GM18873 (cell line): ENCODE data around the gene MCEE.
"Not testable (repeated sequence)": the region's sequence is repeated elsewhere in the genome, so short reads cannot be mapped to it uniquely, and the experiment has no call there.

Source experiments
- ATAC-seq: cut with Tn5 transposase; IDR thresholded peaks from one replicate; pipeline ENCODE4 v1.9.1; 2021; ENCODE audit warnings: mild to moderate bottlenecking, moderate library complexity, moderate number of reproducible peaks; ENCODE audit not compliant: unreplicated experiment, low FRiP score

MCEE gene

GRCh38 chr2:71083752-71084312, 46.2 kb downstream of the MCEE start:
- ATAC-seq, result not testable (repeated sequence)

DNA sequence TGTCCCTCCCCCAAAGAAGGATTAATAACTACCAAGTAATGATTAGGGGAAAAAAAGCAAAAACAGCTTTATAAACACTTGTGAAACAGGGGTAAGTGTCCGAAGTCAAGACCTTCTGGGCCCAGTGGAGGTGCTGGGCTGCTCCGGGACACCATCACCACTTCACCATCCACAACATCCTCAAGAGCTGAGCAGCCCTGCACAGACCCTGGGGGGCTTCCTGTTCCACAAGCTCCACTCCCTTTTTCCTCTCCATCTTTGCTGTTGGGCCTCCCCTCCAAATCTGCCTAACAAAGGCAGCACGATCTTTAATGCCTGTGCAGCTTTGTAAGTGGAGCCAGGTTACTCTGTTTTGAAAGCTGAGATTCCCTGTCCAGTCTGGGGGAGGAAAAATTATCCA, 46.7 kb downstream of the MCEE start:
- ATAC-seq, result not testable (repeated sequence)

- ATAC-seq, result no peak
Observed at GRCh38 chr2:71082402-71083252, 47.4 kb downstream of the MCEE start.

DNA sequence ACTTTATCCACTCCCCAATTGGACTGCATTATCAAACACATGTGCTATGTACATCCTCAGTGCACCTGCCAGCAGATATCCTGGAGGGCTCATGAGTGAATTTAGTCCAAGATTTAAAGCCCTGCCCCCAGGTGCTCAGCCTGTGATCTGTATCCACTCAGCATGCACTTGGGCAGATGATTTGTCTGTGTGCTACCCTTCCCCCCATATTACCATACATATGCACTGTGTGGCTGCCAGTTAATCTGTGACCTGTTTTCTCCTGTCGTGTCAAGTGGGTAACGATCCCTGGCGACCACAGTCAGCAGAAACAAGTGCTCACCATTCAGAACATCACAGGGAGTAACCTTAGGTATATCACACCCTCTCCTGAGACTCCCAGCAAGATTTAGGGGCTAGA, 51.4 kb downstream of the MCEE start:
- ATAC-seq, result no peak

DNA sequence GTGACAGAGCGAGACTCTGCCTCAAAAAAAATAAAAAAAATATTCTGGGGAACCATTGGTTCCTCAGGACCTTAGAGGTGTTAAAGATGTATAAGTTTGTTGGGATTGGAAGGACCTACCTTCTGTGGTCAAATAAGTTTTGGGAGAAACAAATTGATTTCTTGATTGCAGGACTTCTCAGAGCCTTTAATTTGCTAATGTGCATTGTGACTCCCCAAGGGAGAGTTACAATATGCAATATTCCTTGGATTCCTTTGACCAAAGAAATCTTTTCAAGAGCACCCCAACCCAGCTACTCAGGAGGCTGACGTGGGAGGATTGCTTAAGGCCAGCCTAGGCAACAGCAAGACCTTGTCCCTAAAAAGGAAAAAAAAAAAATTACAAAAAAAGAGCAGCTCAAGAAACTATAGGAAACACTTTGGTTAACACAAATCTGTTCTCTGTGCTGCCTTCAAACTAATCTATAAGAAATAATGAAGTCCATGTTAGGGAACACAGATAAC, 55.1 kb downstream of the MCEE start:
- no peak for ATAC-seq

DNA sequence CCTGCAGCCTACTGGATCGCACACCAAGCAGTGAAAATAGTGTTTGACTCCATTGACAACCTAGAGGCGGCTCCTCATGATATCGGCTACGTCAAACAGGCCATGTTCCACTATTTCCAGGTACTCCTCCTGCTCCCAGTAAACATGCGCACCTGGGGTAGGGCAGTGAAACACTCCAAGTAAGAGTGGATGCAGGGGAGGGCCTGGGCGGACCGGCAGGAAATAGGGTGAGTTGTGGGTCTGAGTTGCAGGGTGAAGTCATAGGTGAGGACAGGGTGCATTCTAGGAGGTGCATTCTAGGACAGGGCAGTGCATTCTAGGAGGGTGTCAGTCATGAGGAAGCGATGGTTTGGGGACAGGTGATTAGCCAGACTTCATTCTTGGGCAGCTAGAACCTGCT, 56.6 kb downstream of the MCEE start:
- no peak for ATAC-seq

DNA sequence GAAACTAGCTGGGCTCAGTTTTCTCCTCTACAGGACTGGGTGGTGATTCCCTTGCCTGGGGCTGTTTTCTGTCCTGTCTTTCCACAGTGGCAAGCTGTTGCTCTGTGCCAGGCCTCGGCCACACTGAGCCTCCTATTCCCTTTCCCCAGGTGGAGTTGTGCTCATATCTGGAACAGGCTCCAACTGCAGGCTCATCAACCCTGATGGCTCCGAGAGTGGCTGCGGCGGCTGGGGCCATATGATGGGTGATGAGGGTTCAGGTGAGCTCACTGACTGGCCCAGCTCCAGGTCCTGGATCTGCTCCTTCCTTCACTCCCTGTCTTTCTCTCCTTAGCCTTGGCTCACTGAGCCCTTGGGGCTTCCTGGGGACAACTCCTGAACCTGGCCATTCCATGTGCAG, 57.5 kb downstream of the MCEE start:
- no peak for ATAC-seq

DNA sequence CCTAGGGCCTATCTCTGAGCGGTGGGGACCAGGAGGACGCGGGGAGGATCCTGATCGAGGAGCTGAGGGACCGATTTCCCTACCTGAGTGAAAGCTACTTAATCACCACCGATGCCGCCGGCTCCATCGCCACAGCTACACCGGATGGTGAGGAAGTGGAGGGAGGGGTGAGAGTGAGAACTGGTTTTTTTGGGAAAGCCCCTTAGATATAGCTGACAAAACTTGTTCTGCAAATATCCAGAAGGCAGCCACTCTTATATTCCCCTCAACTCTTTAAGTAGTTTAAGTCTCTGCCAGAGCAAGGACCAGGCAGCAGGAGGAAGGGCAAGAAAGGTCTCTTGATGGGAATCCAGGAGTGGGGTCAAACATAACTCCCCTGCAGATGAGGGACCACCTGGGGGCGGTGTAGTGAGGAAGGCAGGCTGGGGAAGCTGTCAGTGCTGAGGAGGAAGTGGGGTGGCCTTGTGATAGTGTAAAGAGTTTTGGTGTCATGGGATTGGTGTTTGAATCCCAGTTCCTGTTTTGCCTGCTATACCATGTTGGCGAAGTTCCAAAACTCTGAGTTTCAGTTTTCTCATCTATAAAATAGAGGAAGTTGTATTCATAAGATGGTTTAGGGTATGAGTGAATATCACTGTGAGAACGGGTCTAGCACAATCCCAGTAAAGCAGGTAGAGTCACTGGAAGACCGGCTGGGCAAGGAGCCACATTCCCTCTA, 58.2 kb downstream of the MCEE start:
- no peak for ATAC-seq

DNA sequence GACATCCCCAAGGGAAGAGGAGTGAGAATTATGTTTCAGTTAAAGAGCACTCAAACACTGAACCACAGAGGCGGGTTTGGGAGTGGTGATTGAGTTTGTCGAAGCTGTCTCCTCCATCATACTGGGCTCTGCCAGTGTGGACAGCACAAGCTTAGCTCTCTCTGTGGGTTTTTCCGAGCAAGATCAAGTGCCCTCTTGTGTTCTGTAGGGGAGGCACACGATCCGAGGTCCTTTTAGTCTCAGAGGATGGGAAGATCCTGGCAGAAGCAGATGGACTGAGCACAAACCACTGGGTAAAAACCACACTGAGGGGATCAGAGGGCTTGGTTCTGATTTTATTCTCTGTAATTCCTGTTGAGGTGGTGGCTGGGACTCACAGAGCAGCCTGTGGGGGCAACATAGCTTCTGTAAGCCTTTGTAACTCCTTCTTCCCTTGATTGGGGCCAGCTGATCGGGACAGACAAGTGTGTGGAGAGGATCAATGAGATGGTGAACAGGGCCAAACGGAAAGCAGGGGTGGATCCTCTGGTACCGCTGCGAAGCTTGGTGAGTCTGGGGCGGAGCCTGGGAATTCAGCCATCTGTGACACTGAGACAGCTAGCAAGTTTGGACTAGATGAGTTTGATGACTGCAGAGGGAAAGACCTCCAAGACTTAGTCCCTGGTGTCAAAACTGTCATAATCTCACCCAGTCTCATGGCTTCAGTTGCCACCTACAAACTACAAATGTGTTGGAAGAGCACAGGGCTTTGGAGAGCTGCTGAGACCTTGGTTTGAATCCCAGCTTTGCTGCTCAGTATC, 59.5 kb downstream of the MCEE start:
- ATAC-seq, result no peak

DNA sequence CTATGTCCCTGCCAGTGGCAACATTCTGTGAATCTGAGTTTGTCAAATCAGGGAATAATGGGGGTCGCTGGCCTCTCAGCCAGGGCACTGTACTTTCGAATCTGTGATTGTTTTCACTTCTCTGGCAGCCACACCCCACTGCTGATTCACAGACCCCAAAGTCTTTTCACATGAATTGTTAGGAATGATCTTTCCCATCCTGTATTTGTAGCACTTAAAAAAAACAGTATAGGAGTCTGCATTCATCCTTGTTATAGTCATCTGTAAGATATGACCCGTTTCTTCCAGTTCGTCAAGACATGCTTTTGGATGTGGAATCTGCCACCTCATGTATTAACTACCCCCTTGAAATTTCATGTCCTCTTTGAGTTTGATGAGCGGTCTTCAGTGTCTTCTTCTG, 60.7 kb downstream of the MCEE start:
- no peak for ATAC-seq

GRCh38 chr2:71068218-71069035, 61.6 kb downstream of the MCEE start, which contains the start of gene NAGK:
Gene NAGK (plus strand): TSS chr2:71068648. CDS start chr2:71068684, 36 bp downstream.
- peak; percentile 71 for ATAC-seq

- ATAC-seq, result peak; percentile 13
Observed at GRCh38 chr2:71067567-71068217, 62.3 kb downstream of the MCEE start.

DNA sequence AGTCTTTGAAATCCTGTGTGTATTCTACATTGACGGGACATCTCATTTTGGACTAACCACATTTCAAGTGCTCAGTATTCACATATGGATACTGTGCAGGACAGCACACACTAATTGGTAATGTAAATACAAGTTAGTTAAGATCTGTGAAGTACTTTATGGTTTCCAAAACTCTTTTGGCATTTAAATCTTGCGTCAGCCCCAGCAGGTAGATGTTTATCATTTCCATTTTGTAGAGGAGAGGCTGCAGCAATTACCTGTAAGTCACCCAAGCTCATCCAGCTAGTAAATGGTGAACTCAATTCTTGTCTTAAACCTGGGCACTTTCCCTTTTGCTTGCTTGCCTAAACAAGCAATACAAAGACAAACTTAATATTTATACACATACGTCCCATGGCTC, 63.2 kb downstream of the MCEE start:
- no peak for ATAC-seq

GRCh38 chr2:71064754-71065621, 65.0 kb downstream of the MCEE start:
- no peak for ATAC-seq

DNA sequence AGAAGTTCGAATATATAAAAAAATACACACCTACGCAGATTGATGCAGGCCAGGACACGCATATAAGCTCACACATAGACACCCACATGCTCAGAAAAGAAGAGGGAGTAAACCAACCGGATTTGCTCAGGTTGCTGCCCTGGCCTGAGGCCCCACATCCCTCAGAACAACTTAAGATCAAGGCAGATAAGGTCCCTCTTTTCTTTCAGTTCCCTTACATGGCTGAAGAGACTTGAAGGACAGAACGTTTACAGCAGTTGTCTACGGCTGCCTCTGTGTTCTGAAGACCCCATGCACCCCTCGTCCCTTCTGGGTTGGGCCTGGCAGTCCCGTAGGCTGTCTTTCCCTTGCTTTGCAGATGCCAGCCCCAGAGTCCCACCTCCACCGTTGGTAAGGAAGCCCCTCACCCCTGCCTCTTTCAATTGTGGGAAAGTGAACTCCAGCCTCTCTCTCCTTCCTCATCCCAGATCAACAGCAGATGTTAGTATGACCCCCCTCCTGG, 65.9 kb downstream of the MCEE start:
- no peak for ATAC-seq

DNA sequence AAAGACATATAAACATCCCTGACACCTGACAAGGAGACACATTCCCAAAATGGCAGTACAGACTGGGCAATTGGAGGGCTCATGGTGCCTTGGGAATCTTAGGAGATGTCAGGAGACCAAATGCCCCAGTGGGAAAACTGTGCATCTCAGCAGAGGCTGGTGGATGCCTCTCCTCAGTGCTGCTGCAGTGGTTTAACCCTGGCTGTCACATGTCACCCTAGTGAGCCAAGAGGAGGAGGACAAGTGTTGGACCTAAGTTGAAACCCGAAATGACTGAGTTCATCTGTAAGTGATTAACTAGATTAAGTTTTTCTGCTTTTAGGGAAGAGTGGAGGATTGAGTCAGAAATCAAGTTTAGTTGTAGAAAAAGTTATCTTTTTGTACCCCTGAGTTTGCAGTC, 66.8 kb downstream of the MCEE start:
- ATAC-seq, result no peak

GRCh38 chr2:71060871-71061270, 69.2 kb downstream of the MCEE start:
- no peak for ATAC-seq

GRCh38 chr2:71060211-71060610, 69.8 kb downstream of the MCEE start:
- ATAC-seq, result no peak
